Limb (tissue), 2 donors: ENCODE measurements around the gene FRMPD2.
"Not testable (repeated sequence)": the region's sequence is repeated elsewhere in the genome, so short reads cannot be mapped to it uniquely, and the experiment has no call there.

ENCODE experiments used
- DNase-seq, 2 donors: peaks; one replicate each; pipeline ENCODE4 v3.0.0-alpha.2; 2016; ENCODE audit errors: extremely low spot score in 2 of 2

The FRMPD2 gene

DNA sequence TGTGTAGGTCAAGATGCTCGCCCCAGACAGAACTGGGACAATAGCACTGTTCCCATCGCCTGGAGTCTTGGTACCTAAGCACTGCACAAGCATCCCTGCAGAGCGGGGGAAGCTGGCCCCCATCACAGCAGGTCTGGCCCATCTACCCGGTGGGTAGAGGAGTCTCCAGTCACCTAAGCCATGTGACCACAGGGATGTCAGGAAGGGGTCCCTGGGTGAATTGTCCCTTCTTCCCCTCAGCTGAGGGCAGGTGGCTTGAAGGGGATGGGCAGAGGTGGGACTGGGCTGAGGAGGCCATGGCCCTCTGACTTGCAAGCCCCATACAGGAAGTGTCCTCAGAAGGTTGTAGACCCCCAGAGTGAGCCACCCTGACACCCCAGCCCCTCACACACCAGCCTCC, 39.7 kb downstream of the FRMPD2 start:
- DNase-seq, result no peak

DNA sequence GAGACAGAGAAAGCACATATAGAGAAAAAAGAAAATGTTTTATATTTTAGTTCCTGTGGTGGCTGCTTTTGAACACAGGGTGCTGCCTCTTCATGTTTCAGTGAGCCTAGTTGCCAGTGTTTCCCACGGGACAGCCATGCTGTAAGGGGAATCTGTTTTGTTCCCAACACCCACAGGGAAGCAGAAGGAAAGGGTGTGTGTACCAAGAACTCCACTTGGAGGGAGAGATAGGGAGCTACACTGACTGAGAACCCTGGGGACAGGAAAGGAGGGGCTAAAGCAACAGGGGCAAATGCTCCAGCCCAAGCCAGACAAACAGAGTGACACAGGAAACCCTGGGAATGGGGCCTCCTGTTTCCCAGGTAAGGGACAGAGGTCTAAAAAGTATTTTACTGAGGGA, 40.2 kb downstream of the FRMPD2 start:
- no peak for DNase-seq

DNA sequence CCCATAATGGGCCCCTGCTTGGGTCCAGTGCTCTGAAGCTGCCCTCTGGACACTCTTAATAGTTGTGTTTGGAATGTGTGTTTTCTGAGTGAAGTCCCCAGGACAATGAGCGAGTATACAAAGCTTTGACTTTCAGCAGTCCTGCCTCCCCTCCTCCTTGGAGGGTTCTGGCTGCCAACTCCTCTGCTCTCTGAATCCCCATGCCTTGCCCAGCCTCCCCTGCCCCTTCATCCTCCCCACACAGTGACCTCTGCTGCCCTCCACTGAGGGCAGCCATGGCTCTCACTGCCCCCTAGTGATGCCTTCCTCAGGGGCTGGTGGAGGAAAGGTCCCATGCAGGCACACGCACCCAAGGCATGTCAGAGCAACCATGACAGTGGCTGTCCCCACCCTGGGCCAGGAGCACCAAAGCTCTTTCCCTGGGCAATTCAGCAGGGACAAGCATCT, 40.9 kb downstream of the FRMPD2 start:
- DNase-seq, result no peak

GRCh38 chr10:48232717-48233447, 41.6 kb downstream of the FRMPD2 start:
- no peak for DNase-seq

GRCh38 chr10:48231699-48232315, 42.7 kb downstream of the FRMPD2 start:
- no peak for DNase-seq

- DNase-seq, result no peak
These were observed 43.3 kb downstream of the FRMPD2 start for GRCh38 chr10:48231178-48231577.

DNA sequence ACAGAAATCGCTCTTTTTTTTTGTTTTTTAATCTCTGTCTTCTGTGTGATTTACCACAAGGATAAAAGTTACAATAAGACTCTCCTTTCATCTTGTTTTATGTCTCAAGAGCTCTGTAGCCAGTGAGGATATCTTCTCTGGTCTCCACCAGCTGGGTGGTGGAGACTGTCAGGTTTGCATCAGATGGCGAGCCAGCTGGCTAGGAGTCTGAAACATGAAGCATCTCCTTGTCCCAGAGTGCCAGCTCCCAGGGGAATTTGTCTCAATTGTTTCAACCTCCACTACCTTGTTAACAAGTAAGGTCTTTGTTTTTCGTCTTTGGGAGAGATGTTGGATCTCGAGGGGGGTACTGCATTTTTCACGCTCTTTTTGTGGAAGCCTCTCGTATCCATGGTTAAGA, 47.3 kb downstream of the FRMPD2 start:
- no peak for DNase-seq

GRCh38 chr10:48224979-48225560, 49.4 kb downstream of the FRMPD2 start:
- no peak for DNase-seq

DNA sequence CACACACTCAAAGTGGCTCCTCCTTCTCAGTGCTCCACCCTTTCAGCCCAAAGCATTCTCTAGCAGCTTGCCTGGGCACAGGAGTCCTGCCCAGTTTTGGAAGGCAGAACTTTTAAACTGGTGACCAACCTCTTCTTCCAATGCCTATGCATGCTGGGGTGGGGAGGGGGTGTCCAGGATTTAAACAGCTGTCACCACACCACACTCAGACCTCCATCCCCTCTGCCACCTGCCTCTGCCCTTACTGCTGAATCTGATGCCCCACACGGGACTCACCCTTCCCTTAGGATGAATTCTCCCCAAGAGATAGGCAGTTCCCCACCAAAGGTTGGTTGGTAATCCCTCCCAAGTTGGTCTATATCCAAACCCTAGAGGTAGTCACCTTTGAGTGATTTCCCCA, 50.2 kb downstream of the FRMPD2 start:
- DNase-seq, result no peak

GRCh38 chr10:48221814-48222213, 52.7 kb downstream of the FRMPD2 start:
- DNase-seq, result no peak

DNA sequence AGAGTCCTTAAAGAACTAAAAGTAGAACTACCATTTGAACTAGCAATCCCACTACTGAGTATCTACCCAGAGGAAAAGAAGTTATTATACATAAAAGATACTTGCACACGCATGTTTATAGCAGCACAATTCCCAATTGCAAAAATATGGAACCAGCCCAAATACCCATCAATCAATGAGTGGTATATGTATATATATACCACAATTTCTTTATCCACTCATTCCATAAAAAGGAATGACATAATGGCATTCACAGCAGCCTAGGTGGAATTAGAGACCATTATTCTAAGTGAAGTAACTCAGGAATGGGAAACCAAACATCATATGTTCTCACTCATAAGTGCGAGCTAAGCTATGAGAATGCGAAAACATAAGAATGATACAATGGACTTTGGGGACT, 53.5 kb downstream of the FRMPD2 start:
- not testable (repeated sequence) for DNase-seq

- DNase-seq, result no peak
These were observed 55.3 kb downstream of the FRMPD2 start for GRCh38 chr10:48219194-48219593.

- DNase-seq, result no peak
These were observed 57.8 kb downstream of the FRMPD2 start for GRCh38 chr10:48216744-48217143.

- no peak for DNase-seq
These were observed 58.3 kb downstream of the FRMPD2 start for GRCh38 chr10:48216204-48216505.

GRCh38 chr10:48215486-48216203, 58.9 kb downstream of the FRMPD2 start:
- no peak for DNase-seq

- no peak for DNase-seq
These were observed 59.6 kb downstream of the FRMPD2 start for GRCh38 chr10:48214716-48215485.

DNA sequence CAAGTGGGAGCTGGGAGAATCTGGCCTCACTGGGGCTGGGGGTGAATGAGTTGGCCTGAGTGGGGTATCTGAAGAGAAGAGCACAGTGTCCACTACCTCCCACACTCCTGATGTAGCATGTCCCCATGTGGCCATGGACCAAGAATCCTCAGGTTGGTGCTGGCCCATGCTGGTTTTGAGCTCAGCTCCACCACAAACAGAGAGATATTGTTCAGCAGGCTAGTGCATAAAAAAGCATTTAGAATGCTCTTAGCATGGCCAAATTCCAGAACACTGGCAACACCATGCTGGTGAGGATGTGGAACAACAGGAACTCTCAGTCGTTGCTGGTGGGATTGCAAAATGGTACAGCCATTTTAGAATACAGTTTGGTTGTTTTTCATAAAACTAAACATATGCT, 61.4 kb downstream of the FRMPD2 start:
- DNase-seq, result no peak

GRCh38 chr10:48211777-48212176, 62.7 kb downstream of the FRMPD2 start:
- no peak for DNase-seq

DNA sequence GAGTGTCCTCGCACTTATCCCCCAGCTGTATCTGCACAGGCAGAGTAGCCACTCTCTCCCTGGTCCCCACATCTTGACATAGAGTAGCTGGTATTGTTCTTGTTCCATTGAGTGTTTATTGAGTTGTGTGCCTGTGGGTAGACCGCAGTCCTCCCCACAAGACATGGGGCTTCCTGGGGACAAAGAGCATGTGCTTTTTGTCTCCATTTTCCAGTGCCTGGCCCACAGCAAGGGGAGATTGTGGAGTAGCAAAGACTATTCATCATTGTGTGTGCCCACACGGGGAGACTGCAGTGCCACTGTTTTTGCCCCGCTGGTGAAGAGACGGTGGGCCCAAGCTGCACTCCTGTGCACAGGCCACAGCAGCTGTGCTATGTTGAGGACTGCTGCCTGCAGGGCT, 63.5 kb downstream of the FRMPD2 start:
- no peak for DNase-seq

GRCh38 chr10:48210391-48210790, 64.1 kb downstream of the FRMPD2 start:
- DNase-seq, result no peak

DNA sequence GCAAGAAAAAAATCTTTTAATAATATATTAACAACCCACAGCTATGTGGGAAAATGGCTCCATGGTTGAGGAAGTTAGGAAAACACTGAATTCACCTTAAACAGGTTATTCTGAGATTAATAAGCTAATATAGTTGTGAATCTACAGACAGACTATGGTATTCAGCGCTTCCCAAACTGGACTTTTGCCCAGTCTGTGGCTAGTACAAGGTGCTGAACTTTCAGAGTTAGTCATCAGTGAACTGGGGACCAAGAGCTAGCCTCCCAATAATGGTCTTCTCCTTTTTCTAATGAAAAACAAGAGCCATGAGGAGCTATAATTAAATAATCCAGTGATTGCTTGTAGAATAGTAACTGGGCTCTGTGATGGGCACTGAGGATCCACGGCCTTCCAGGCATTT, 65.3 kb downstream of the FRMPD2 start:
- no peak for DNase-seq

- DNase-seq, result no peak
These were observed 66.6 kb downstream of the FRMPD2 start for GRCh38 chr10:48207853-48208252.
